ENCODE data around the gene RBP5.

The RBP5 gene

GRCh38 chr12:7093486-7093885, 35.2 kb downstream of the RBP5 start:
- no peak overlapping the region for H3K4me3 ChIP-seq (ENCODE audit: low read length)
- no peak for DNase-seq (ENCODE audit: low read depth)
- TF ChIP-seq CTCF (conservative IDR thresholded peaks at IDR 0.05; ENCODE audit: low read length), result no peak

GRCh38 chr12:7092986-7093460, 35.7 kb downstream of the RBP5 start:
- H3K4me3 ChIP-seq (ENCODE audit: low read length), result no peak overlapping the region
- DNase-seq (ENCODE audit: low read depth), result no peak
- TF ChIP-seq CTCF (conservative IDR thresholded peaks at IDR 0.05; ENCODE audit: low read length), result no peak

- H3K4me3 ChIP-seq (ENCODE audit: low read length), result peak within 1 kb of the TSS; percentile 97
- DNase-seq (ENCODE audit: low read depth), result peak; percentile 90
- TF ChIP-seq CTCF (conservative IDR thresholded peaks at IDR 0.05; ENCODE audit: low read length), result peak; percentile 89
Observed at GRCh38 chr12:7092229-7092985, 36.3 kb downstream of the RBP5 start, which contains the start of gene C1R. TSS of gene C1R (minus strand) at chr12:7092445. CDS start at chr12:7092388, 57 bp downstream.

- TF ChIP-seq CTCF (conservative IDR thresholded peaks at IDR 0.05; ENCODE audit: low read length), result no peak
- peak overlapping the region; percentile 97 for H3K4me3 ChIP-seq (ENCODE audit: low read length)
- DNase-seq (ENCODE audit: low read depth), result peak; percentile 9
Observed at GRCh38 chr12:7091660-7092228, 36.9 kb downstream of the RBP5 start.

GRCh38 chr12:7091171-7091570, 37.5 kb downstream of the RBP5 start:
- DNase-seq (ENCODE audit: low read depth), result no peak
- TF ChIP-seq CTCF (conservative IDR thresholded peaks at IDR 0.05; ENCODE audit: low read length), result no peak
- peak overlapping the region; percentile 97 for H3K4me3 ChIP-seq (ENCODE audit: low read length)

GRCh38 chr12:7090222-7090998, 38.3 kb downstream of the RBP5 start:
- H3K4me3 ChIP-seq (ENCODE audit: low read length), result peak overlapping the region; percentile 97
- peak; percentile 9 for DNase-seq (ENCODE audit: low read depth)
- TF ChIP-seq CTCF (conservative IDR thresholded peaks at IDR 0.05; ENCODE audit: low read length), result no peak
